ENCODE data around the gene EPHA8. TPM values are rescaled to one million over a fixed set of nuclear protein-coding genes. Genes with fewer than 3 reads are reported as not detected.

Gene EPHA8
- total and polyA plus RNA-seq, 2 donors (not counting 1 experiment from before 2014, with no cell fraction given), result not detected

- WGBS (ENCODE audit: insufficient coverage), result 46% methylated on average over 3 of the region's 5 CpGs
- CTCF ChIA-PET, result no interaction called here
- no peaks in the 10 kb centered on the region for H3K4me1 ChIP-seq (ENCODE audit: control insufficient read depth in 2 of 2, insufficient read depth in 2 of 2, low read length in 2 of 2)
- H3K9ac ChIP-seq (ENCODE audit: low read length), result no peak overlapping the region
- Mint-ChIP-seq H3K4me3 (no peak overlapping the region), H3K4me1 (no peaks in the 10 kb centered on the region), H3K27me3 (peaks cover 51% of the 10 kb centered on the region), H3K27ac (no peak overlapping the region), H3K9me3 (ENCODE audit: insufficient read depth) (no peaks in the 10 kb centered on the region)
- H3K79me2 ChIP-seq (ENCODE audit: control insufficient read depth, insufficient read depth, low read length), result no peaks in the 10 kb centered on the region
- intact Hi-C loops (cut with micrococcal nuclease), result no loop called here
- TF ChIP-seq CTCF (IDR thresholded peaks at IDR 0.05) (no peak), EZH2 (IDR thresholded peaks at IDR 0.05; ENCODE audit: borderline replicate concordance, insufficient read depth, low read depth, low read length, poor library complexity, severe bottlenecking) (no peak)
- DNase-seq (no peak), ATAC-seq (ENCODE audit: low read depth) (no peak)
- no peaks in the 10 kb centered on the region for H3K36me3 ChIP-seq (replicated peaks in 1 of 2; ENCODE audit: control extremely low read depth in 1 of 2, control insufficient read depth in 1 of 2, extremely low read depth in 1 of 2, insufficient read depth in 2 of 2, low read length in 1 of 2)
- POLR2A ChIA-PET, result no interaction called here
- no peaks in the 10 kb centered on the region for H4K20me1 ChIP-seq (ENCODE audit: control insufficient read depth, insufficient read depth, low read length, poor library complexity, severe bottlenecking)
- H3K27ac ChIP-seq (ENCODE audit: low read length in 2 of 2), result no peak overlapping the region
- no peak overlapping the region for H3K4me2 ChIP-seq (replicated peaks; ENCODE audit: low read depth, low read length, poor library complexity, severe bottlenecking)
- no peaks in the 10 kb centered on the region for H3K9me3 ChIP-seq (ENCODE audit: control extremely low read depth in 1 of 3, control insufficient read depth in 2 of 3, insufficient read depth in 1 of 3, low read length in 2 of 3)
- no peak overlapping the region for H2AFZ ChIP-seq (ENCODE audit: insufficient read depth, low read depth, low read length, poor library complexity, severe bottlenecking)
- no peak overlapping the region for H3K4me3 ChIP-seq (ENCODE audit: control extremely low read depth in 1 of 5, extremely low read depth in 1 of 5, insufficient read depth in 1 of 5, low read depth in 2 of 5, low read length in 4 of 5)
- H3K27me3 ChIP-seq (replicated peaks in 1 of 4; ENCODE audit: control extremely low read depth in 1 of 4, control insufficient read depth in 3 of 4, insufficient read depth in 4 of 4, low read length in 3 of 4), result peaks cover 0 to 27% (median 0%) of the 10 kb centered on the region in 4 experiments
Measured at GRCh38 chr1:22552021-22552420, 11.3 kb upstream of the EPHA8 start.

GRCh38 chr1:22553104-22553880 lies 10.0 kb upstream of the EPHA8 start:
- no peak overlapping the region for H3K27ac Mint-ChIP-seq
- H2AFZ ChIP-seq (ENCODE audit: insufficient read depth, low read depth, low read length, poor library complexity, severe bottlenecking), result no peak overlapping the region
- intact Hi-C loops (cut with micrococcal nuclease), result no loop called here
- DNase-seq (no peak), ATAC-seq (ENCODE audit: low read depth) (no peak)
- POLR2A ChIA-PET, result no interaction called here
- TF ChIP-seq EZH2 (IDR thresholded peaks at IDR 0.05; ENCODE audit: borderline replicate concordance, insufficient read depth, low read depth, low read length, poor library complexity, severe bottlenecking) (no peak), CTCF (IDR thresholded peaks at IDR 0.05) (no peak)
- CTCF ChIA-PET, result no interaction called here
- no peak overlapping the region for H3K27ac ChIP-seq (ENCODE audit: low read length in 2 of 2)
- WGBS (ENCODE audit: insufficient coverage), result 76% methylated on average over 17 of the region's 18 CpGs
- no peak overlapping the region for H3K4me3 ChIP-seq (ENCODE audit: control extremely low read depth in 1 of 5, extremely low read depth in 1 of 5, insufficient read depth in 1 of 5, low read depth in 2 of 5, low read length in 4 of 5)
- no peak overlapping the region for H3K9ac ChIP-seq (ENCODE audit: low read length)
- H3K27me3 Mint-ChIP-seq, result peaks cover 54% of the 10 kb centered on the region
- no peaks in the 10 kb centered on the region for H3K79me2 ChIP-seq (ENCODE audit: control insufficient read depth, insufficient read depth, low read length)
- peaks cover 0 to 32% (median 0%) of the 10 kb centered on the region in 4 experiments for H3K27me3 ChIP-seq (replicated peaks in 1 of 4; ENCODE audit: control extremely low read depth in 1 of 4, control insufficient read depth in 3 of 4, insufficient read depth in 4 of 4, low read length in 3 of 4)
- no peaks in the 10 kb centered on the region for H3K9me3 ChIP-seq (ENCODE audit: control extremely low read depth in 1 of 3, control insufficient read depth in 2 of 3, insufficient read depth in 1 of 3, low read length in 2 of 3)
- no peaks in the 10 kb centered on the region for H4K20me1 ChIP-seq (ENCODE audit: control insufficient read depth, insufficient read depth, low read length, poor library complexity, severe bottlenecking)
- no peaks in the 10 kb centered on the region for H3K4me1 Mint-ChIP-seq
- H3K4me3 Mint-ChIP-seq, result no peak overlapping the region
- no peaks in the 10 kb centered on the region for H3K9me3 Mint-ChIP-seq (ENCODE audit: insufficient read depth)
- H3K4me1 ChIP-seq (ENCODE audit: control insufficient read depth in 2 of 2, insufficient read depth in 2 of 2, low read length in 2 of 2), result no peaks in the 10 kb centered on the region
- H3K4me2 ChIP-seq (replicated peaks; ENCODE audit: low read depth, low read length, poor library complexity, severe bottlenecking), result no peak overlapping the region
- no peaks in the 10 kb centered on the region for H3K36me3 ChIP-seq (replicated peaks in 1 of 2; ENCODE audit: control extremely low read depth in 1 of 2, control insufficient read depth in 1 of 2, extremely low read depth in 1 of 2, insufficient read depth in 2 of 2, low read length in 1 of 2)
